Endothelial cell of umbilical vein (primary cell): Measurements from ENCODE around the gene CELF1. TPM values are rescaled to one million over a fixed set of nuclear protein-coding genes. Genes with fewer than 3 reads are reported as not detected.

Source experiments
- BruUV-seq: library from RNA; stranded (reverse); fragments of 400-500 nt; replicated peaks from 2 replicates; lab custom pipeline; 2021; lab: Mats Ljungman, UMichigan
- CTCF ChIA-PET: fragments of 300-600, 350-600 bp; sonication (Branson Sonifier 250); formaldehyde crosslinking; loops from one replicate; lab custom pipeline; 2021; ENCODE audit warnings: antibody characterized with exemption, inconsistent platforms; lab: Charles Lee
- POLR2A ChIA-PET: fragments of 300-600, 350-600 bp; sonication (Branson Sonifier 250); formaldehyde crosslinking; loops from one replicate; lab custom pipeline; 2021; ENCODE audit warnings: antibody characterized with exemption, inconsistent platforms; lab: Charles Lee
- DNase-seq: peaks from one replicate; pipeline ENCODE4 v3.0.0-alpha.2; 2011; ENCODE audit warnings: low read depth, low spot score
- FAIRE-seq: peaks from 2 replicates; lab custom pipeline; 2011; peaks lifted over from hg19 to GRCh38; lab: Jason Lieb, UNC
- H2AFZ ChIP-seq: 2 replicates; pipeline ENCODE4 v1.6.0; 2012; ENCODE audit warnings: low read depth, low read length, control low read depth, inconsistent platforms
- H3K27ac ChIP-seq: 2 replicates; pipeline ENCODE4 v1.5.1; 2011; ENCODE audit warnings: low read depth, mild to moderate bottlenecking, control low read depth, low read length, moderate library complexity; ENCODE audit not compliant: insufficient read depth
- H3K27me3 ChIP-seq, 2 experiments: 2 replicates each; pipeline versions ENCODE4 v1.6.0 to v1.6.1; 2011; ENCODE audit warnings: low read length in 2 of 2, mixed read lengths in 1 of 2; ENCODE audit not compliant: control insufficient read depth in 2 of 2, insufficient read depth in 2 of 2
- H3K36me3 ChIP-seq, 2 experiments: 2 replicates in 1 of 2; 3 replicates in 1 of 2; pipeline ENCODE4 v1.5.1; 2011; ENCODE audit warnings: low read length in 2 of 2, mild to moderate bottlenecking in 1 of 2, moderate library complexity in 1 of 2; ENCODE audit not compliant: control insufficient read depth in 2 of 2, insufficient read depth in 2 of 2; ENCODE audit errors: extremely low read depth in 1 of 2
- H3K4me1 ChIP-seq: 3 replicates; pipeline ENCODE4 v1.5.1; 2011; ENCODE audit warnings: mild to moderate bottlenecking, low read length; ENCODE audit not compliant: control insufficient read depth, insufficient read depth; ENCODE audit errors: extremely low read depth
- H3K4me2 ChIP-seq: 2 replicates; pipeline ENCODE4 v1.6.1; 2011; ENCODE audit warnings: low read length, control low read depth, mixed read lengths; ENCODE audit not compliant: insufficient read depth
- H3K4me3 ChIP-seq, 3 experiments: fragments of 200-600 bp in 1 of 3; sonication (generic), shearing (Covaris generic) in 1 of 3; replicated peaks in 1 of 3; 2 replicates each; pipeline ENCODE4 v1.5.1; 2011 to 2016; ENCODE audit warnings: control low read depth in 3 of 3, low read length in 3 of 3, mild to moderate bottlenecking in 2 of 3, inconsistent platforms in 1 of 3, low read depth in 1 of 3, moderate library complexity in 1 of 3; ENCODE audit not compliant: insufficient read depth in 1 of 3
- H3K79me2 ChIP-seq: 2 replicates; pipeline ENCODE4 v1.6.0; 2012; ENCODE audit warnings: low read length, inconsistent platforms; ENCODE audit not compliant: control insufficient read depth, insufficient read depth
- H3K9ac ChIP-seq: replicated peaks from 2 replicates; pipeline ENCODE3; 2011; ENCODE audit warnings: low read length, control low read depth; ENCODE audit not compliant: insufficient read depth; ENCODE audit errors: extremely low read depth
- H3K9me1 ChIP-seq: replicated peaks from 3 replicates; pipeline ENCODE4 v1.6.0; 2011; ENCODE audit warnings: mild to moderate bottlenecking, low read length; ENCODE audit not compliant: control insufficient read depth, insufficient read depth; ENCODE audit errors: extremely low read depth
- H3K9me3 ChIP-seq: replicated peaks from 2 replicates; pipeline ENCODE4 v1.5.1; 2012; ENCODE audit warnings: low read length, inconsistent platforms; ENCODE audit not compliant: control insufficient read depth, insufficient read depth
- H4K20me1 ChIP-seq: replicated peaks from 2 replicates; pipeline ENCODE3; 2011; ENCODE audit warnings: mild to moderate bottlenecking, low read length; ENCODE audit not compliant: control insufficient read depth, insufficient read depth; ENCODE audit errors: extremely low read depth
- EZH2 ChIP-seq: IDR thresholded peaks from 2 replicates; pipeline ENCODE4 v1.6.1; 2012; ENCODE audit warnings: borderline replicate concordance, low read depth, mild to moderate bottlenecking, moderate library complexity, low read length, inconsistent platforms; ENCODE audit not compliant: severe bottlenecking
- FOS ChIP-seq: IDR thresholded peaks from 2 replicates; pipeline ENCODE4 v1.6.1; 2011; ENCODE audit warnings: mild to moderate bottlenecking, low read length, moderate library complexity, borderline replicate concordance; ENCODE audit not compliant: insufficient read depth
- GATA2 ChIP-seq: IDR thresholded peaks from 2 replicates; pipeline ENCODE4 v1.7.0; 2011; ENCODE audit warnings: low read depth, mild to moderate bottlenecking, moderate library complexity, mixed read lengths, low read length; ENCODE audit not compliant: insufficient read length, insufficient read depth
- JUN ChIP-seq: IDR thresholded peaks from 2 replicates; pipeline ENCODE4 v1.6.1; 2011; ENCODE audit warnings: borderline replicate concordance, low read depth; ENCODE audit not compliant: insufficient read length, insufficient read depth
- MAX ChIP-seq: IDR thresholded peaks from 2 replicates; pipeline ENCODE4 v1.6.1; 2011; ENCODE audit not compliant: insufficient read depth, insufficient read length
- MYC ChIP-seq: IDR thresholded peaks from one replicate; pipeline ENCODE4 v1.6.1; 2011; ENCODE audit warnings: mild to moderate bottlenecking, low read depth, low read length
- POLR2A ChIP-seq: IDR thresholded peaks from 2 replicates; pipeline ENCODE4 v1.6.1; 2012; ENCODE audit warnings: low read depth, mild to moderate bottlenecking, control low read depth, low read length
- POLR2AphosphoS5 ChIP-seq: IDR thresholded peaks from 2 replicates; pipeline ENCODE4 v1.6.1; 2012; ENCODE audit warnings: low read depth, mild to moderate bottlenecking, control low read depth, low read length, moderate library complexity; ENCODE audit not compliant: insufficient read depth
- dilution Hi-C: fragments of 300-500 bp; cut with MboI; formaldehyde crosslinking; loops from one replicate; pipeline ENCODE4 v1.15.0; 2019; ENCODE audit warnings: low sequenced_read_pairs; ENCODE audit not compliant: extremely low pct_ligation_motif_present
- intact Hi-C: fragments of 100-400 bp; cut with micrococcal nuclease; formaldehyde crosslinking; loops from one replicate; pipeline ENCODE4 v1.10.0; 2022
- polyA plus RNA-seq, 4 experiments: library from polyadenylated mRNA; depleted of rRNA in 3 of 4; stranded (reverse) in 3 of 4; unstranded in 1 of 4; fragments of >200 nt; gene quantifications; 2 replicates each; pipeline versions ENCODE4 v1.2.1 to v1.2.3, GENCODE V29; 2011 to 2012; ENCODE audit warnings: missing spikeins in 1 of 4
- total RNA-seq: library from RNA; stranded (reverse); gene quantifications from 2 replicates; pipeline ENCODE4 v1.2.3, GENCODE V29; 2021
- TF ChIP-seq, protein P1 (sequence below), 2 donors: IDR thresholded peaks; 1 replicate in 1 of 2; 2 replicates in 1 of 2; pipeline ENCODE4 v1.5.1; 2011; ENCODE audit warnings: low read length in 2 of 2, mild to moderate bottlenecking in 2 of 2, moderate library complexity in 2 of 2, control low read depth in 1 of 2, inconsistent platforms in 1 of 2, low read depth in 1 of 2; ENCODE audit not compliant: insufficient read depth in 1 of 2; ENCODE audit errors: extremely low read depth in 1 of 2

CELF1 gene
- total and polyA plus RNA-seq, 2 donors (not counting 3 experiments of a cell fraction or from before 2014, with no cell fraction given), result 66.3 to 120 TPM

DNA sequence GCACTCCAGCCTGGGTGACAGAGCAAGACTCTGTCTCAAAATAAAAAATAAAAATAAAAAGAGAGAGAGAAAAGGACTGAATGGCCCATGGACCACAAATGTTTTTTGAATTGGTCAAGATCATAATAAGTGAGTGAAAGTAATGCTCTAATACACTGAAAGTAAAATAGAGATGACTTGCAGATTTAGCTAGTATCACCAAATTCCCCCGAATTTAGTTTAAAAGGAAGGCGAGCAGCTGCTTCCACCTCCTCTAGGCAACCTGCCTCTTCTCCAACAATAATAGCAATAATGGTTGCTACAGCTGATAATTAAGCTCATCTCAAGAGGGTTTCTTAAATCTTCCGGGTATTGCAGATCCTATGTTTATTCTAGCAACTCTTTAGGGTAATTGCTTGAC lies 36.8 kb downstream of the CELF1 start:
- H2AFZ ChIP-seq, result no peak overlapping the region
- no peaks in the 10 kb centered on the region for H4K20me1 ChIP-seq

More for the DNA sequence above, 36.8 kb downstream of the CELF1 start:
- Histone ChIP-seq H3K27ac (no peak overlapping the region), H3K9me1 (no peaks in the 10 kb centered on the region), H3K4me2 (no peak overlapping the region), H3K4me3 (no peak overlapping the region), H3K9me3 (no peaks in the 10 kb centered on the region), H3K27me3 (no peaks in the 10 kb centered on the region), H3K36me3 (no peaks in the 10 kb centered on the region), H3K4me1 (peaks cover 26% of the 10 kb centered on the region), H3K79me2 (peaks cover 93% of the 10 kb centered on the region), H3K9ac (no peak overlapping the region)
- ChIA-PET POLR2A (interaction anchor here (1.2 kb wide), 1 partner anchor 8 kb away, joined by 3 read pairs; no protein-coding TSS in a partner anchor), CTCF (interaction anchor here (0.7 to 1.6 kb wide), 4 partner anchors 23 to 61 kb away, joined by 3 to 7 read pairs (median 4); no protein-coding TSS in a partner anchor)
- no peak for FAIRE-seq
- no peak for DNase-seq
- dilution Hi-C loops, result no loop called here
- intact Hi-C loops, result no loop called here
- no TSS peak for BruUV-seq
- TF ChIP-seq, protein P1, sequence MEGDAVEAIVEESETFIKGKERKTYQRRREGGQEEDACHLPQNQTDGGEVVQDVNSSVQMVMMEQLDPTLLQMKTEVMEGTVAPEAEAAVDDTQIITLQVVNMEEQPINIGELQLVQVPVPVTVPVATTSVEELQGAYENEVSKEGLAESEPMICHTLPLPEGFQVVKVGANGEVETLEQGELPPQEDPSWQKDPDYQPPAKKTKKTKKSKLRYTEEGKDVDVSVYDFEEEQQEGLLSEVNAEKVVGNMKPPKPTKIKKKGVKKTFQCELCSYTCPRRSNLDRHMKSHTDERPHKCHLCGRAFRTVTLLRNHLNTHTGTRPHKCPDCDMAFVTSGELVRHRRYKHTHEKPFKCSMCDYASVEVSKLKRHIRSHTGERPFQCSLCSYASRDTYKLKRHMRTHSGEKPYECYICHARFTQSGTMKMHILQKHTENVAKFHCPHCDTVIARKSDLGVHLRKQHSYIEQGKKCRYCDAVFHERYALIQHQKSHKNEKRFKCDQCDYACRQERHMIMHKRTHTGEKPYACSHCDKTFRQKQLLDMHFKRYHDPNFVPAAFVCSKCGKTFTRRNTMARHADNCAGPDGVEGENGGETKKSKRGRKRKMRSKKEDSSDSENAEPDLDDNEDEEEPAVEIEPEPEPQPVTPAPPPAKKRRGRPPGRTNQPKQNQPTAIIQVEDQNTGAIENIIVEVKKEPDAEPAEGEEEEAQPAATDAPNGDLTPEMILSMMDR (IDR thresholded peaks at IDR 0.05; ENCODE audit: extremely low read depth in 1 of 2, insufficient read depth in 1 of 2, low read depth in 1 of 2, low read length in 2 of 2), result no peak
- no peak for TF ChIP-seq GATA2
- no peak for TF ChIP-seq EZH2
- no peak for TF ChIP-seq MYC
- TF ChIP-seq MAX, result no peak
- TF ChIP-seq FOS, result no peak
- no peak for TF ChIP-seq POLR2A
- TF ChIP-seq JUN, result no peak
- no peak for TF ChIP-seq POLR2AphosphoS5
